ENCODE data around the gene SETBP1.

The SETBP1 gene

GRCh38 chr18:45108754-45109153, 428.1 kb downstream of the SETBP1 start:
- Histone ChIP-seq H3K27me3 (ENCODE audit: control insufficient read depth, insufficient read depth, low read length, poor library complexity, severe bottlenecking) (no peaks in the 10 kb centered on the region), H3K4me3 (ENCODE audit: insufficient read depth, low read depth, low read length) (no peak overlapping the region), H3K27ac (ENCODE audit: insufficient read depth, low read depth, low read length, poor library complexity, severe bottlenecking) (no peak overlapping the region), H3K4me1 (ENCODE audit: control insufficient read depth, insufficient read depth, low read length) (no peaks in the 10 kb centered on the region), H3K36me3 (ENCODE audit: control insufficient read depth, insufficient read depth, low read length) (no peaks in the 10 kb centered on the region), H3K9me3 (ENCODE audit: control insufficient read depth, low read length) (no peaks in the 10 kb centered on the region)
- WGBS, 2 experiments = 66 to 69% methylated on average over 5 to 7 of the region's 7 CpGs

- no peaks in the 10 kb centered on the region for H3K36me3 ChIP-seq (ENCODE audit: control insufficient read depth, insufficient read depth, low read length)
- no peak overlapping the region for H3K4me3 ChIP-seq (ENCODE audit: insufficient read depth, low read depth, low read length)
- WGBS, 2 experiments = 92% methylated on average over 2 of the region's 2 CpGs
- H3K27me3 ChIP-seq (ENCODE audit: control insufficient read depth, insufficient read depth, low read length, poor library complexity, severe bottlenecking) = no peaks in the 10 kb centered on the region
- no peaks in the 10 kb centered on the region for H3K9me3 ChIP-seq (ENCODE audit: control insufficient read depth, low read length)
- no peaks in the 10 kb centered on the region for H3K4me1 ChIP-seq (ENCODE audit: control insufficient read depth, insufficient read depth, low read length)
- no peak overlapping the region for H3K27ac ChIP-seq (ENCODE audit: insufficient read depth, low read depth, low read length, poor library complexity, severe bottlenecking)
Measured at GRCh38 chr18:45109271-45109670, 428.6 kb downstream of the SETBP1 start.

- Histone ChIP-seq H3K9me3 (ENCODE audit: control insufficient read depth, low read length) (no peaks in the 10 kb centered on the region), H3K27ac (ENCODE audit: insufficient read depth, low read depth, low read length, poor library complexity, severe bottlenecking) (no peak overlapping the region), H3K4me1 (ENCODE audit: control insufficient read depth, insufficient read depth, low read length) (no peaks in the 10 kb centered on the region), H3K36me3 (ENCODE audit: control insufficient read depth, insufficient read depth, low read length) (no peaks in the 10 kb centered on the region), H3K27me3 (ENCODE audit: control insufficient read depth, insufficient read depth, low read length, poor library complexity, severe bottlenecking) (no peaks in the 10 kb centered on the region), H3K4me3 (ENCODE audit: insufficient read depth, low read depth, low read length) (no peak overlapping the region)
Measured at GRCh38 chr18:45109706-45110105, 429.0 kb downstream of the SETBP1 start.

GRCh38 chr18:45110577-45111501, 430.2 kb downstream of the SETBP1 start:
- no peaks in the 10 kb centered on the region for H3K27me3 ChIP-seq (ENCODE audit: control insufficient read depth, insufficient read depth, low read length, poor library complexity, severe bottlenecking)
- H3K27ac ChIP-seq (ENCODE audit: insufficient read depth, low read depth, low read length, poor library complexity, severe bottlenecking) = no peak overlapping the region
- no peak overlapping the region for H3K4me3 ChIP-seq (ENCODE audit: insufficient read depth, low read depth, low read length)
- H3K4me1 ChIP-seq (ENCODE audit: control insufficient read depth, insufficient read depth, low read length) = no peaks in the 10 kb centered on the region
- no peaks in the 10 kb centered on the region for H3K9me3 ChIP-seq (ENCODE audit: control insufficient read depth, low read length)
- no peaks in the 10 kb centered on the region for H3K36me3 ChIP-seq (ENCODE audit: control insufficient read depth, insufficient read depth, low read length)
- 95% methylated on average over 7 of the region's 7 CpGs for WGBS, 2 experiments

GRCh38 chr18:45111502-45111848, 430.8 kb downstream of the SETBP1 start:
- WGBS, 2 experiments = 90 to 100% methylated on average over 1 of the region's 1 CpG
- no peaks in the 10 kb centered on the region for H3K36me3 ChIP-seq (ENCODE audit: control insufficient read depth, insufficient read depth, low read length)
- H3K9me3 ChIP-seq (ENCODE audit: control insufficient read depth, low read length) = no peaks in the 10 kb centered on the region
- H3K27me3 ChIP-seq (ENCODE audit: control insufficient read depth, insufficient read depth, low read length, poor library complexity, severe bottlenecking) = no peaks in the 10 kb centered on the region
- no peak overlapping the region for H3K27ac ChIP-seq (ENCODE audit: insufficient read depth, low read depth, low read length, poor library complexity, severe bottlenecking)
- no peaks in the 10 kb centered on the region for H3K4me1 ChIP-seq (ENCODE audit: control insufficient read depth, insufficient read depth, low read length)
- H3K4me3 ChIP-seq (ENCODE audit: insufficient read depth, low read depth, low read length) = no peak overlapping the region

- Histone ChIP-seq H3K27me3 (ENCODE audit: control insufficient read depth, insufficient read depth, low read length, poor library complexity, severe bottlenecking) (no peaks in the 10 kb centered on the region), H3K27ac (ENCODE audit: insufficient read depth, low read depth, low read length, poor library complexity, severe bottlenecking) (no peak overlapping the region), H3K36me3 (ENCODE audit: control insufficient read depth, insufficient read depth, low read length) (no peaks in the 10 kb centered on the region), H3K4me3 (ENCODE audit: insufficient read depth, low read depth, low read length) (no peak overlapping the region), H3K9me3 (ENCODE audit: control insufficient read depth, low read length) (no peaks in the 10 kb centered on the region), H3K4me1 (ENCODE audit: control insufficient read depth, insufficient read depth, low read length) (no peaks in the 10 kb centered on the region)
- WGBS, 2 experiments = 83 to 100% methylated on average over 1 of the region's 1 CpG
Measured at GRCh38 chr18:45112682-45113081, 432.0 kb downstream of the SETBP1 start.

- H3K4me3 ChIP-seq (ENCODE audit: insufficient read depth, low read depth, low read length) = no peak overlapping the region
- H3K9me3 ChIP-seq (ENCODE audit: control insufficient read depth, low read length) = no peaks in the 10 kb centered on the region
- WGBS, 2 experiments = 91 to 95% methylated on average over 4 of the region's 4 CpGs
- H3K36me3 ChIP-seq (ENCODE audit: control insufficient read depth, insufficient read depth, low read length) = no peaks in the 10 kb centered on the region
- no peak overlapping the region for H3K27ac ChIP-seq (ENCODE audit: insufficient read depth, low read depth, low read length, poor library complexity, severe bottlenecking)
- no peaks in the 10 kb centered on the region for H3K27me3 ChIP-seq (ENCODE audit: control insufficient read depth, insufficient read depth, low read length, poor library complexity, severe bottlenecking)
- no peaks in the 10 kb centered on the region for H3K4me1 ChIP-seq (ENCODE audit: control insufficient read depth, insufficient read depth, low read length)
Measured at GRCh38 chr18:45116116-45116515, 435.4 kb downstream of the SETBP1 start.

Measured in ectodermal cell (in vitro differentiated cells).